Liver (tissue), 3 donors: ENCODE results near the gene DCAF8.

ENCODE experiments used
- GABPA ChIP-seq, 2 donors: IDR thresholded peaks in 1 of 2; conservative IDR thresholded peaks in 1 of 2; 2 replicates each; pipeline ENCODE4 v1.6.1; 2016; ENCODE audit warnings: antibody characterized with exemption in 2 of 2, mild to moderate bottlenecking in 1 of 2, moderate library complexity in 1 of 2
- JUND ChIP-seq, 2 donors: IDR thresholded peaks; 2 replicates each; pipeline ENCODE4 v1.6.1; 2016; ENCODE audit warnings: antibody characterized with exemption in 2 of 2
- NR2F2 ChIP-seq: IDR thresholded peaks from 2 replicates; pipeline ENCODE4 v1.6.1; 2016; ENCODE audit warnings: antibody characterized with exemption
- RAD21 ChIP-seq, 2 donors: IDR thresholded peaks; 2 replicates each; pipeline ENCODE4 v1.6.1; 2016; ENCODE audit warnings: antibody characterized with exemption in 2 of 2, mild to moderate bottlenecking in 2 of 2
- TAF1 ChIP-seq: conservative IDR thresholded peaks from 2 replicates; pipeline ENCODE4 v1.6.1; 2016; ENCODE audit warnings: antibody characterized with exemption, mild to moderate bottlenecking
- YY1 ChIP-seq: IDR thresholded peaks from 2 replicates; pipeline ENCODE4 v1.6.1; 2016; ENCODE audit warnings: antibody characterized with exemption, mild to moderate bottlenecking
- TF ChIP-seq, protein P1 (sequence below): fragments of 150-350 bp; IDR thresholded peaks from 2 replicates; pipeline ENCODE4 v1.5.1; 2017; ENCODE audit warnings: improper control_type of control experiment, low read depth, low read length; ENCODE audit not compliant: missing input control
- TF ChIP-seq, protein P2 (sequence below): IDR thresholded peaks from 2 replicates; pipeline ENCODE4 v1.6.1; 2016; ENCODE audit warnings: antibody characterized with exemption, mild to moderate bottlenecking
- TF ChIP-seq, protein P3 (sequence below): IDR thresholded peaks from 2 replicates; pipeline ENCODE4 v1.6.1; 2016; ENCODE audit warnings: antibody characterized with exemption
- donor health status: healthy.
- donor health status: healthy.

GRCh38 chr1:160282807-160283206, 20.5 kb upstream of the DCAF8 start:
- TF ChIP-seq, protein P1, sequence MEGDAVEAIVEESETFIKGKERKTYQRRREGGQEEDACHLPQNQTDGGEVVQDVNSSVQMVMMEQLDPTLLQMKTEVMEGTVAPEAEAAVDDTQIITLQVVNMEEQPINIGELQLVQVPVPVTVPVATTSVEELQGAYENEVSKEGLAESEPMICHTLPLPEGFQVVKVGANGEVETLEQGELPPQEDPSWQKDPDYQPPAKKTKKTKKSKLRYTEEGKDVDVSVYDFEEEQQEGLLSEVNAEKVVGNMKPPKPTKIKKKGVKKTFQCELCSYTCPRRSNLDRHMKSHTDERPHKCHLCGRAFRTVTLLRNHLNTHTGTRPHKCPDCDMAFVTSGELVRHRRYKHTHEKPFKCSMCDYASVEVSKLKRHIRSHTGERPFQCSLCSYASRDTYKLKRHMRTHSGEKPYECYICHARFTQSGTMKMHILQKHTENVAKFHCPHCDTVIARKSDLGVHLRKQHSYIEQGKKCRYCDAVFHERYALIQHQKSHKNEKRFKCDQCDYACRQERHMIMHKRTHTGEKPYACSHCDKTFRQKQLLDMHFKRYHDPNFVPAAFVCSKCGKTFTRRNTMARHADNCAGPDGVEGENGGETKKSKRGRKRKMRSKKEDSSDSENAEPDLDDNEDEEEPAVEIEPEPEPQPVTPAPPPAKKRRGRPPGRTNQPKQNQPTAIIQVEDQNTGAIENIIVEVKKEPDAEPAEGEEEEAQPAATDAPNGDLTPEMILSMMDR = no peak
- TF ChIP-seq YY1 (no peak), JUND (IDR thresholded peaks at IDR 0.05) (no peak), RAD21 (IDR thresholded peaks at IDR 0.05) (no peak), GABPA (IDR thresholded peaks at IDR 0.05 in 1 of 2, conservative IDR thresholded peaks at IDR 0.05 in 1 of 2) (no peak), NR2F2 (no peak), TAF1 (no peak)
- TF ChIP-seq, protein P2, sequence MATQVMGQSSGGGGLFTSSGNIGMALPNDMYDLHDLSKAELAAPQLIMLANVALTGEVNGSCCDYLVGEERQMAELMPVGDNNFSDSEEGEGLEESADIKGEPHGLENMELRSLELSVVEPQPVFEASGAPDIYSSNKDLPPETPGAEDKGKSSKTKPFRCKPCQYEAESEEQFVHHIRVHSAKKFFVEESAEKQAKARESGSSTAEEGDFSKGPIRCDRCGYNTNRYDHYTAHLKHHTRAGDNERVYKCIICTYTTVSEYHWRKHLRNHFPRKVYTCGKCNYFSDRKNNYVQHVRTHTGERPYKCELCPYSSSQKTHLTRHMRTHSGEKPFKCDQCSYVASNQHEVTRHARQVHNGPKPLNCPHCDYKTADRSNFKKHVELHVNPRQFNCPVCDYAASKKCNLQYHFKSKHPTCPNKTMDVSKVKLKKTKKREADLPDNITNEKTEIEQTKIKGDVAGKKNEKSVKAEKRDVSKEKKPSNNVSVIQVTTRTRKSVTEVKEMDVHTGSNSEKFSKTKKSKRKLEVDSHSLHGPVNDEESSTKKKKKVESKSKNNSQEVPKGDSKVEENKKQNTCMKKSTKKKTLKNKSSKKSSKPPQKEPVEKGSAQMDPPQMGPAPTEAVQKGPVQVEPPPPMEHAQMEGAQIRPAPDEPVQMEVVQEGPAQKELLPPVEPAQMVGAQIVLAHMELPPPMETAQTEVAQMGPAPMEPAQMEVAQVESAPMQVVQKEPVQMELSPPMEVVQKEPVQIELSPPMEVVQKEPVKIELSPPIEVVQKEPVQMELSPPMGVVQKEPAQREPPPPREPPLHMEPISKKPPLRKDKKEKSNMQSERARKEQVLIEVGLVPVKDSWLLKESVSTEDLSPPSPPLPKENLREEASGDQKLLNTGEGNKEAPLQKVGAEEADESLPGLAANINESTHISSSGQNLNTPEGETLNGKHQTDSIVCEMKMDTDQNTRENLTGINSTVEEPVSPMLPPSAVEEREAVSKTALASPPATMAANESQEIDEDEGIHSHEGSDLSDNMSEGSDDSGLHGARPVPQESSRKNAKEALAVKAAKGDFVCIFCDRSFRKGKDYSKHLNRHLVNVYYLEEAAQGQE = no peak
- TF ChIP-seq, protein P3, sequence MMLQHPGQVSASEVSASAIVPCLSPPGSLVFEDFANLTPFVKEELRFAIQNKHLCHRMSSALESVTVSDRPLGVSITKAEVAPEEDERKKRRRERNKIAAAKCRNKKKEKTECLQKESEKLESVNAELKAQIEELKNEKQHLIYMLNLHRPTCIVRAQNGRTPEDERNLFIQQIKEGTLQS = no peak
